GM12878 (cell line): ENCODE measurements around the gene SPATA24. TPM values are rescaled to one million over a fixed set of nuclear protein-coding genes. Genes with fewer than 3 reads are reported as not detected.
A peak's percentile ranks its signal among the peaks of the same experiment; 100 is the strongest.

Experiments
- BHLHE40 ChIP-seq, 2 experiments: fragments of 450-650 bp in 1 of 2; IDR thresholded peaks; 2 replicates each; pipeline ENCODE4 v1.6.1; 2011 to 2017; ENCODE audit warnings: low read depth in 2 of 2, borderline replicate concordance in 1 of 2, improper control_type of control experiment in 1 of 2, low read length in 1 of 2, mild to moderate bottlenecking in 1 of 2
- BMI1 ChIP-seq: fragments of 450-650 bp; IDR thresholded peaks from 2 replicates; pipeline ENCODE4 v1.6.1; 2016; ENCODE audit warnings: mild to moderate bottlenecking, moderate library complexity, borderline replicate concordance
- CHD2 ChIP-seq: IDR thresholded peaks from 2 replicates; pipeline ENCODE4 v1.6.1; 2011; ENCODE audit warnings: low read depth, low read length, improper control_type of control experiment, borderline replicate concordance
- E2F4 ChIP-seq: IDR thresholded peaks from 2 replicates; pipeline ENCODE4 v1.6.1; 2012; ENCODE audit warnings: low read depth, low read length, improper control_type of control experiment
- ESRRA ChIP-seq: IDR thresholded peaks from 2 replicates; pipeline ENCODE4 v1.6.1; 2012; ENCODE audit warnings: mild to moderate bottlenecking, low read length, improper control_type of control experiment
- GATAD2B ChIP-seq: fragments of 450-650 bp; conservative IDR thresholded peaks from 2 replicates; pipeline ENCODE4 v1.6.1; 2017; ENCODE audit warnings: low read depth, mild to moderate bottlenecking, moderate library complexity
- HCFC1 ChIP-seq: fragments of 150-350 bp; IDR thresholded peaks from 2 replicates; pipeline ENCODE4 v1.6.1; 2014; ENCODE audit warnings: low read length
- IKZF2 ChIP-seq, 2 experiments: fragments of 450-650 bp; IDR thresholded peaks; 2 replicates each; pipeline ENCODE4 v1.6.1; 2017; ENCODE audit warnings: mild to moderate bottlenecking in 2 of 2, moderate library complexity in 2 of 2
- MEF2A ChIP-seq: IDR thresholded peaks from 2 replicates; pipeline ENCODE4 v1.6.1; 2011; ENCODE audit warnings: low read depth, mild to moderate bottlenecking, low read length, moderate library complexity; ENCODE audit not compliant: insufficient read depth
- MTA2 ChIP-seq: fragments of 450-650 bp; IDR thresholded peaks from 2 replicates; pipeline ENCODE4 v1.6.1; 2016; ENCODE audit warnings: low read depth, mild to moderate bottlenecking, moderate library complexity
- MTA3 ChIP-seq: IDR thresholded peaks from 2 replicates; pipeline ENCODE4 v1.6.1; 2012; ENCODE audit warnings: low read length, inconsistent platforms, borderline replicate concordance
- NFYB ChIP-seq: IDR thresholded peaks from 2 replicates; pipeline ENCODE4 v1.6.1; 2011; ENCODE audit warnings: low read depth, mild to moderate bottlenecking, low read length, improper control_type of control experiment, moderate library complexity; ENCODE audit not compliant: insufficient read depth
- PAX5 ChIP-seq: IDR thresholded peaks from 2 replicates; pipeline ENCODE4 v1.6.1; 2011; ENCODE audit warnings: low read depth, low read length, borderline replicate concordance
- POLR2AphosphoS2 ChIP-seq: IDR thresholded peaks from 2 replicates; pipeline ENCODE4 v1.6.1; 2011; ENCODE audit warnings: low read depth, mild to moderate bottlenecking, low read length, improper control_type of control experiment, moderate library complexity
- RELA ChIP-seq: fragments of 450-650 bp; IDR thresholded peaks from 2 replicates; pipeline ENCODE4 v1.8.0; 2014; ENCODE audit warnings: borderline replicate concordance; ENCODE audit not compliant: partially characterized antibody
- RELB ChIP-seq: fragments of 450-650 bp; IDR thresholded peaks from 2 replicates; pipeline ENCODE4 v1.6.1; 2017; ENCODE audit warnings: low read depth, mild to moderate bottlenecking, moderate library complexity
- TAF1 ChIP-seq: IDR thresholded peaks from 2 replicates; pipeline ENCODE4 v1.6.1; 2011; ENCODE audit warnings: mild to moderate bottlenecking, low read depth, low read length, borderline replicate concordance
- TCF12 ChIP-seq: IDR thresholded peaks from 2 replicates; pipeline ENCODE4 v1.6.1; 2011; ENCODE audit warnings: low read depth, mild to moderate bottlenecking, low read length
- WRNIP1 ChIP-seq: IDR thresholded peaks from 2 replicates; pipeline ENCODE4 v1.6.1; 2011; ENCODE audit warnings: low read depth, low read length, improper control_type of control experiment, borderline replicate concordance
- polyA plus RNA-seq, 11 experiments: library from polyadenylated mRNA; depleted of rRNA in 4 of 11; unstranded in 6 of 11; stranded (reverse) in 5 of 11; fragments of >200 nt; fragmentation: Nextera tagmentation in 4 of 11; fragmentation: Illumina TruSeq in 1 of 11; extraction: Ambion mirVana in 4 of 11; extraction: Trizol in 1 of 11; gene quantifications; 1 replicate in 1 of 11; 2 replicates in 10 of 11; pipeline versions ENCODE4 v1.2.1 to v1.2.3, GENCODE V29; 2011 to 2016; ENCODE audit warnings: inconsistent platforms in 2 of 11, missing spikeins in 2 of 11, low read depth in 1 of 11
- total RNA-seq, 4 experiments: library from RNA; depleted of rRNA in 3 of 4; stranded (reverse); fragments of >200 nt in 3 of 4; fragmentation: Illumina TruSeq in 1 of 4; extraction: Trizol in 1 of 4; gene quantifications; 2 replicates each; pipeline versions ENCODE4 v1.2.1 to v1.2.3, GENCODE V29; 2013 to 2021
- TF ChIP-seq, protein P1 (sequence below), 3 experiments: IDR thresholded peaks in 2 of 3; conservative IDR thresholded peaks in 1 of 3; 2 replicates each; pipeline ENCODE4 v1.5.1; 2011; ENCODE audit warnings: low read depth in 3 of 3, low read length in 3 of 3, mild to moderate bottlenecking in 3 of 3, control low read depth in 2 of 3, moderate library complexity in 2 of 3, inconsistent platforms in 1 of 3, mixed read lengths in 1 of 3; ENCODE audit not compliant: control insufficient read depth in 2 of 3, insufficient read depth in 1 of 3; ENCODE audit errors: extremely low read depth in 1 of 3
- TF ChIP-seq, protein P2 (sequence below): fragments of 450-650 bp; formaldehyde crosslinking; IDR thresholded peaks from 2 replicates; pipeline ENCODE4 v1.4.0; 2022; ENCODE audit warnings: mild to moderate bottlenecking, moderate library complexity

The SPATA24 gene
- total and polyA plus RNA-seq, 10 of the 15 experiments (the other 5 are each of a cell fraction or from before 2014, with no cell fraction given) = 4.1 to 9.8 (median 7.3) TPM

DNA sequence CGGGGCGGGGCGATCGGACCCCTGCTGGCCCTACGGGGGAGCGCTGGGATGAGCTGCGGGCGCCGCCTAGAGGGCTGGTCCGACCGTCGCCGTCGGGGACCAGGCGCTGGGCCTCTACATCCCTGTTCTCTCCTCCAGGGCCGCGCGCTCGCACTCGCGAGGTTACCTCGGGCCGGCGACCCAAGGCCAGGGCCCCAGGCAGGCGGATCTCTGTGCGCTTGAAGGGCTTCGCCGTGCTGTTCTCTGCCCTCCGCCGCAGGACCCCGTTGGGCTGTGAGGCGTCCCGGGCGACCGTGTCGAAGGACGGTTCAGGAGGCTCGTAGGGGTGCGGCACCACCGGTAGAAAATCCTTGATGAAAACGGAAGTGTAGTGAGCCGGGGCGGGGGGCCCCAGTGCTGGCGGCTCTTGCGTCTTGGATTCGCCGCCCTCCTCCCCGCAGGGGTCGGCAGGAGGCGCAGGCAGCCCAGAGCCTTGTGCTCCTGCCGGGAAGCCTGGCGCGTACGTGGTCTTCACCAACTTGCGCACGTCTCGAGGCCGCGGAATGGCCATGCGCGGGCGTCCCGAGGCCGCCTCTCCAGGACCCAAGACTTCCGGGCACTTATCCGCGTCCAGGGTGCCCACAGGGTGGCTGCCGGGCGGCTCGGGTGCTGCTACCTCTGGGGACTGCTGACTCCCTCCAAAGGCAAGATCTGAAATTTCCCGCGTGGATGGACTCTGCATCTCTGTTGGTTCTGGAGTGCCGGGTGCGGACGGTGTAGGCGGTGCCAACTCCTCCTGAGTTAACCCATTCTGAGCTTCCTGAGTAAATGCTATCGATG is 11.0 kb downstream of the SPATA24 start (continued):
- TF ChIP-seq, protein P1, sequence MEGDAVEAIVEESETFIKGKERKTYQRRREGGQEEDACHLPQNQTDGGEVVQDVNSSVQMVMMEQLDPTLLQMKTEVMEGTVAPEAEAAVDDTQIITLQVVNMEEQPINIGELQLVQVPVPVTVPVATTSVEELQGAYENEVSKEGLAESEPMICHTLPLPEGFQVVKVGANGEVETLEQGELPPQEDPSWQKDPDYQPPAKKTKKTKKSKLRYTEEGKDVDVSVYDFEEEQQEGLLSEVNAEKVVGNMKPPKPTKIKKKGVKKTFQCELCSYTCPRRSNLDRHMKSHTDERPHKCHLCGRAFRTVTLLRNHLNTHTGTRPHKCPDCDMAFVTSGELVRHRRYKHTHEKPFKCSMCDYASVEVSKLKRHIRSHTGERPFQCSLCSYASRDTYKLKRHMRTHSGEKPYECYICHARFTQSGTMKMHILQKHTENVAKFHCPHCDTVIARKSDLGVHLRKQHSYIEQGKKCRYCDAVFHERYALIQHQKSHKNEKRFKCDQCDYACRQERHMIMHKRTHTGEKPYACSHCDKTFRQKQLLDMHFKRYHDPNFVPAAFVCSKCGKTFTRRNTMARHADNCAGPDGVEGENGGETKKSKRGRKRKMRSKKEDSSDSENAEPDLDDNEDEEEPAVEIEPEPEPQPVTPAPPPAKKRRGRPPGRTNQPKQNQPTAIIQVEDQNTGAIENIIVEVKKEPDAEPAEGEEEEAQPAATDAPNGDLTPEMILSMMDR (IDR thresholded peaks at IDR 0.05 in 2 of 3, conservative IDR thresholded peaks at IDR 0.05 in 1 of 3; ENCODE audit: control insufficient read depth in 2 of 3, extremely low read depth in 1 of 3, insufficient read depth in 1 of 3, low read depth in 3 of 3, low read length in 3 of 3) = peak; percentile 89 to 98 (median 90)
- TF ChIP-seq NFYB (no peak), WRNIP1 (no peak), BHLHE40 (IDR thresholded peaks at IDR 0.05; ENCODE audit: borderline replicate concordance in 1 of 2, low read depth in 2 of 2, low read length in 1 of 2) (peak in 1 of 2 experiments; percentile 55; a peak in 2 of 4 replicates), RELB (no peak; the same call in 1 of the 2 replicates), RELA (peak; percentile 71), TCF12 (0 out of 2 replicates have a peak, but pooled peaks have one; percentile 30), PAX5 (no peak), HCFC1 (peak; percentile 47; the same call in 1 of the 2 replicates), BMI1 (no peak), ESRRA (no peak), CHD2 (no peak; the same call in 1 of the 2 replicates), MTA3 (no peak), GATAD2B (peak; percentile 64; the same call in 1 of the 2 replicates), MEF2A (no peak), POLR2AphosphoS2 (0 out of 2 replicates have a peak, but pooled peaks have one; percentile 41), MTA2 (no peak; the same call in 1 of the 2 replicates), IKZF2 (IDR thresholded peaks at IDR 0.05) (peak in 1 of 2 experiments; percentile 28; a peak in 1 of 4 replicates), E2F4 (peak; percentile 90), TAF1 (no peak)
- TF ChIP-seq, protein P2, sequence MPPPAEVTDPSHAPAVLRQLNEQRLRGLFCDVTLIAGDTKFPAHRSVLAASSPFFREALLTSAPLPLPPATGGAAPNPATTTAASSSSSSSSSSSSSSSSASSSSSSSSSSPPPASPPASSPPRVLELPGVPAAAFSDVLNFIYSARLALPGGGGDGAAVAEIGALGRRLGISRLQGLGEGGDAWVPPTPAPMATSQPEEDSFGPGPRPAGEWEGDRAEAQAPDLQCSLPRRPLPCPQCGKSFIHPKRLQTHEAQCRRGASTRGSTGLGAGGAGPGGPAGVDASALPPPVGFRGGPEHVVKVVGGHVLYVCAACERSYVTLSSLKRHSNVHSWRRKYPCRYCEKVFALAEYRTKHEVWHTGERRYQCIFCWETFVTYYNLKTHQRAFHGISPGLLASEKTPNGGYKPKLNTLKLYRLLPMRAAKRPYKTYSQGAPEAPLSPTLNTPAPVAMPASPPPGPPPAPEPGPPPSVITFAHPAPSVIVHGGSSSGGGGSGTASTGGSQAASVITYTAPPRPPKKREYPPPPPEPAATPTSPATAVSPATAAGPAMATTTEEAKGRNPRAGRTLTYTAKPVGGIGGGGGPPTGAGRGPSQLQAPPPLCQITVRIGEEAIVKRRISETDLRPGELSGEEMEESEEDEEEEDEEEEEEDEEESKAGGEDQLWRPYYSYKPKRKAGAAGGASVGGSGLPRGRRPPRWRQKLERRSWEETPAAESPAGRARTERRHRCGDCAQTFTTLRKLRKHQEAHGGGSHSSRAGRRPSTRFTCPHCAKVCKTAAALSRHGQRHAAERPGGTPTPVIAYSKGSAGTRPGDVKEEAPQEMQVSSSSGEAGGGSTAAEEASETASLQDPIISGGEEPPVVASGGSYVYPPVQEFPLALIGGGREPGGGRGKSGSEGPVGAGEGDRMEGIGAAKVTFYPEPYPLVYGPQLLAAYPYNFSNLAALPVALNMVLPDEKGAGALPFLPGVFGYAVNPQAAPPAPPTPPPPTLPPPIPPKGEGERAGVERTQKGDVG (CRISPR knock-in tag) = no peak
